Transverse colon (tissue), 4 donors: ENCODE data around the gene ANKRD1. TPM values are rescaled to one million over a fixed set of nuclear protein-coding genes. Genes with fewer than 3 reads are reported as not detected.

Experiments used
- DNase-seq: peaks from one replicate; pipeline ENCODE4 v3.0.0-alpha.2; 2019
- H3K27ac ChIP-seq, 4 donors: fragments of 200-600 bp; sonication (generic); 2 replicates each; pipeline ENCODE4 v1.5.1; 2016 to 2018; ENCODE audit warnings: inconsistent platforms in 4 of 4
- H3K27me3 ChIP-seq: fragments of 200-600 bp; sonication (generic); 2 replicates; pipeline ENCODE4 v1.5.1; 2017; ENCODE audit warnings: inconsistent platforms
- H3K36me3 ChIP-seq, 4 donors: fragments of 200-600 bp; sonication (generic); 2 replicates each; pipeline ENCODE4 v1.5.1; 2017 to 2019; ENCODE audit warnings: inconsistent platforms in 4 of 4
- H3K4me1 ChIP-seq, 4 donors: fragments of 200-600 bp; sonication (generic); 2 replicates each; pipeline ENCODE4 v1.5.1; 2017 to 2020; ENCODE audit warnings: inconsistent platforms in 4 of 4
- H3K4me3 ChIP-seq, 4 donors: fragments of 200-600 bp; sonication (generic); 1 replicate in 1 of 4; 2 replicates in 3 of 4; pipeline versions ENCODE4 v1.5.1 to v1.6.1; 2017 to 2019; ENCODE audit warnings: inconsistent platforms in 4 of 4
- H3K9me3 ChIP-seq, 2 donors: fragments of 200-600 bp; sonication (generic); 2 replicates each; pipeline ENCODE4 v1.5.1; 2017 to 2019; ENCODE audit warnings: inconsistent platforms in 2 of 2
- EP300 ChIP-seq: sonication (generic); formaldehyde crosslinking; IDR thresholded peaks from one replicate; pipeline ENCODE4 v1.6.1; 2017; ENCODE audit warnings: antibody characterized with exemption, low read depth
- POLR2A ChIP-seq: fragments of 450-650 bp; IDR thresholded peaks from one replicate; pipeline ENCODE4 v1.6.1; 2016; ENCODE audit warnings: antibody characterized with exemption, mild to moderate bottlenecking, moderate library complexity
- POLR2AphosphoS5 ChIP-seq, 3 donors: sonication (generic); formaldehyde crosslinking; IDR thresholded peaks; one replicate each; pipeline ENCODE4 v1.6.1; 2016; ENCODE audit warnings: antibody characterized with exemption in 3 of 3
- WGBS, 2 donors: methylation state at CpG; one replicate each; pipeline ENCODE4 v1.1.5; 2018; ENCODE audit warnings: low coverage in 1 of 2; 5-methylcytosine and 5-hydroxymethylcytosine counted together
- in situ Hi-C, 4 donors: fragments of 200-750 bp; cut with MboI; loops; one replicate each; pipeline versions ENCODE4 v1.15.0 to v1.15.1; 2017; ENCODE audit warnings: low sequenced_read_pairs in 3 of 4, low pct_ligation_motif_present in 1 of 4, low pct_unique_long_range_greater_than_20kb in 1 of 4
- intact Hi-C: fragments of 100-400 bp; cut with DNase I; formaldehyde crosslinking; loops from one replicate; pipeline ENCODE4 v1.15.1; 2023; ENCODE audit warnings: low total_unique reads
- total RNA-seq, 4 donors: library from RNA; depleted of rRNA; stranded (reverse); fragments of >200 nt; gene quantifications; one replicate each; pipeline ENCODE4 v1.1.0, GENCODE V29; 2016
- TF ChIP-seq, protein P1 (sequence below), 5 experiments: fragments of 200-600 bp in 3 of 5; fragments of 450-650 bp in 2 of 5; sonication (generic) in 3 of 5; IDR thresholded peaks; 1 replicate in 2 of 5; 2 replicates in 3 of 5; pipeline ENCODE4 v1.5.1; 2016 to 2017; ENCODE audit warnings: antibody characterized with exemption in 5 of 5, inconsistent platforms in 3 of 5, mild to moderate bottlenecking in 2 of 5, moderate library complexity in 1 of 5

Gene ANKRD1
- total RNA-seq, 4 donors from 2014 or later = not detected

DNA sequence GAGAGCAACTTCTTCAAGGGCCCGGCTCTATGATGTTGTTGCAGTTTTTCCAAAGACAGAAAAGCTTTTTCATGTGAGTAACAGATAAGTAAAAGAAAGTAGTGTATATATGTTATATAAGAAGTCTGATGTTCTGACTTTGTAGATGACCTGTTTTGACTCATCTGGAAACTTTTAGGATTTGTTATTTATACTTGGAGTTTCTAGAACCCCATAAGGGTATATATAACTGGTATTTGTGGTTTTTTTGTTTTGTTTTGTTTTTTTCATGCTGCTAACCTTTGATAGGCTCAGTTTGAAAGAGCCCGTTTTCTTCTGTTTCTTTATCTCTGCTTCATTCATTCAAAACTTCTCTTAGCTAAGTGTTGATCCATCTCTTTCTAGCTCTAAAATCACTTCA, 41.8 kb downstream of the ANKRD1 start:
- intact Hi-C loops (no loop called here), in situ Hi-C loops (loop anchor here in 1 of 4 donors (25.0 kb wide), 1 partner anchor 383 kb away; no protein-coding TSS in a partner anchor)
- no peak overlapping the region for H3K27ac ChIP-seq
- DNase-seq = no peak
- H3K4me1 ChIP-seq = peaks cover 0 to 1% (median 0%) of the 10 kb centered on the region in 4 donors
- peaks cover 0 to 34% (median 3%) of the 10 kb centered on the region in 4 donors for H3K36me3 ChIP-seq
- H3K27me3 ChIP-seq = no peaks in the 10 kb centered on the region
- no peaks in the 10 kb centered on the region for H3K9me3 ChIP-seq
- no peak overlapping the region for H3K4me3 ChIP-seq
- TF ChIP-seq, protein P1, sequence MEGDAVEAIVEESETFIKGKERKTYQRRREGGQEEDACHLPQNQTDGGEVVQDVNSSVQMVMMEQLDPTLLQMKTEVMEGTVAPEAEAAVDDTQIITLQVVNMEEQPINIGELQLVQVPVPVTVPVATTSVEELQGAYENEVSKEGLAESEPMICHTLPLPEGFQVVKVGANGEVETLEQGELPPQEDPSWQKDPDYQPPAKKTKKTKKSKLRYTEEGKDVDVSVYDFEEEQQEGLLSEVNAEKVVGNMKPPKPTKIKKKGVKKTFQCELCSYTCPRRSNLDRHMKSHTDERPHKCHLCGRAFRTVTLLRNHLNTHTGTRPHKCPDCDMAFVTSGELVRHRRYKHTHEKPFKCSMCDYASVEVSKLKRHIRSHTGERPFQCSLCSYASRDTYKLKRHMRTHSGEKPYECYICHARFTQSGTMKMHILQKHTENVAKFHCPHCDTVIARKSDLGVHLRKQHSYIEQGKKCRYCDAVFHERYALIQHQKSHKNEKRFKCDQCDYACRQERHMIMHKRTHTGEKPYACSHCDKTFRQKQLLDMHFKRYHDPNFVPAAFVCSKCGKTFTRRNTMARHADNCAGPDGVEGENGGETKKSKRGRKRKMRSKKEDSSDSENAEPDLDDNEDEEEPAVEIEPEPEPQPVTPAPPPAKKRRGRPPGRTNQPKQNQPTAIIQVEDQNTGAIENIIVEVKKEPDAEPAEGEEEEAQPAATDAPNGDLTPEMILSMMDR (IDR thresholded peaks at IDR 0.05) = no peak
- 85 to 93% methylated on average over 2 of the region's 2 CpGs for WGBS, 2 donors

DNA sequence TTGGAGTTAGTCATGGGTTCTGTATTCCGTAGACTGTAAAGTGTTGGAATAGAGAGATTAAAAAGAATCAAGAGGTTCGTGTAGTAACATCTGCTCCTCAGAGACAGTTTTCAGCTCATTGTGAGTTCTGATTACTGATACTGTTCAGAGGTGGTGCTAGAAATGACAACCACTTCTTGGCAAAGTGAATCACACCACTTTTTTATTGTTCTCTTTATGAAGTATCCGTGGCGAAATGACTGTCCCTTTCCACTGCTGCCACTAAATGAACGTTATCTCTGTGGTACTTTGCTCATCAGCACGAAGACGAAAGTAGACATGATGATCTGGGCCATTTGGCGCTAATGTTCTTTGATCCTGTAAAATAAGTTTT, 48.3 kb downstream of the ANKRD1 start:
- H3K36me3 ChIP-seq = peaks cover 0 to 15% (median 0%) of the 10 kb centered on the region in 4 donors
- in situ Hi-C loops = loop anchor here in 1 of 4 donors (25.0 kb wide), 1 partner anchor 1060 kb away; no protein-coding TSS in a partner anchor
- DNase-seq = no peak
- WGBS, 2 donors = 20 to 35% methylated on average over 7 to 8 of the region's 8 CpGs
- peak overlapping the region in 2 of 4 donors; percentile 74 to 75 for H3K27ac ChIP-seq
- H3K4me3 ChIP-seq = peak overlapping the region; percentile 55 to 88 (median 79)
- TF ChIP-seq EP300 = no peak
- no peak for TF ChIP-seq POLR2AphosphoS5 (IDR thresholded peaks at IDR 0.05)
- no peak for TF ChIP-seq POLR2A
- TF ChIP-seq, protein P1 (IDR thresholded peaks at IDR 0.05) = no peak
- H3K4me1 ChIP-seq = peaks cover 11 to 21% (median 18%) of the 10 kb centered on the region in 4 donors
- H3K9me3 ChIP-seq = peaks cover 0 to 7% of the 10 kb centered on the region in 2 donors
- peaks cover 7% of the 10 kb centered on the region for H3K27me3 ChIP-seq
- intact Hi-C loops = no loop called here

DNA sequence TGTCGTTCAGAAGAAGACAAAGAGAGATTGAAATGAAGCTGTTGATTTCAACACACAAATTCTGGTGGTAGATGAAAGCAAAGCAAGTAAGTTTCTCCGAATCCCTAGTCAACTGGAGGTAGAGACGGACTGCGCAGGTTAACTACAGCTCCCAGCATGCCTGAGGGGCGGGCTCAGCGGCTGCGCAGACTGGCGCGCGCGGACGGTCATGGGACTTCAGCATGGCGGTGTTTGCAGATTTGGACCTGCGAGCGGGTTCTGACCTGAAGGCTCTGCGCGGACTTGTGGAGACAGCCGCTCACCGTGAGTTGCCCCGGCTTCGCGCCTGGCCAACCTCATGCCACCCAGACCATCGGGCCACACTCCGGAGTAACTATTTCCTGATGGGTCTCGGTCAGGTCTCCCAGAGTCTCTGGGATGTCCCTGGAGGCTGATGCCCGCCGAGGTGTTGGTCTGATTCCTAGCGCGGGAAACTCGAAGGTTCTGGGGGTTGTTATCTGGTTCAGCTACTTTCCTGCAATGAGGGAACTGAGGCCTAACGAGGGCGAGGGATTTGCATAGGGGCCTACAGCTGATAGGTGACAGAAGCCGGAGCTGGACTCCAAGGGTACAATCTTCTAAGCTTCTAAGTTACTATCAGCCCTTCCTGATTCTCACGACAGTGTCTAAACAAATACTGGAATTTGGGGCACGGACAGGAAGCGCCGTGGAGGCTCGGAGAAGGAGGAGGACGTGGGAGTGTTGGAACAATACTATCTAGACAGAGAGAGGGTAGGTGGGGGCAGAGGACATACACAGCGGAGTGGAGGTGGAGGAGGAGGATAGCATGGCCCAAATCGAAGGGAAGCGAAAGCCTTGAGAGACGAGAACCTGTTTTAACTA, 48.9 kb downstream of the ANKRD1 start, which contains the start of gene RPP30:
Gene RPP30, plus strand, starts transcription at position 209 of the 882 bp plus-strand sequence. Its CDS starts 13 bp downstream, at position 222.
- Histone ChIP-seq H3K4me1 (peaks cover 11 to 21% (median 18%) of the 10 kb centered on the region in 4 donors), H3K27me3 (peaks cover 11% of the 10 kb centered on the region), H3K9me3 (peaks cover 0 to 7% of the 10 kb centered on the region in 2 donors), H3K27ac (peak within 1 kb of the TSS; percentile 66 to 83 (median 74)), H3K4me3 (peak within 1 kb of the TSS; percentile 55 to 88 (median 79)), H3K36me3 (peaks cover 0 to 8% (median 0%) of the 10 kb centered on the region in 4 donors)
- intact Hi-C loops (no loop called here), in situ Hi-C loops (loop anchor here in 1 of 4 donors (25.0 kb wide), 1 partner anchor 1060 kb away; no protein-coding TSS in a partner anchor)
- DNase-seq = peak; percentile 85
- TF ChIP-seq, protein P1 (IDR thresholded peaks at IDR 0.05) = peak in 1 of 5 experiments; percentile 23
- TF ChIP-seq POLR2A = peak; percentile 43
- peak in 2 of 3 donors; percentile 52 to 53 for TF ChIP-seq POLR2AphosphoS5 (IDR thresholded peaks at IDR 0.05)
- no peak for TF ChIP-seq EP300
- WGBS, 2 donors = 0% methylated on average over 4 to 41 of the region's 43 CpGs

DNA sequence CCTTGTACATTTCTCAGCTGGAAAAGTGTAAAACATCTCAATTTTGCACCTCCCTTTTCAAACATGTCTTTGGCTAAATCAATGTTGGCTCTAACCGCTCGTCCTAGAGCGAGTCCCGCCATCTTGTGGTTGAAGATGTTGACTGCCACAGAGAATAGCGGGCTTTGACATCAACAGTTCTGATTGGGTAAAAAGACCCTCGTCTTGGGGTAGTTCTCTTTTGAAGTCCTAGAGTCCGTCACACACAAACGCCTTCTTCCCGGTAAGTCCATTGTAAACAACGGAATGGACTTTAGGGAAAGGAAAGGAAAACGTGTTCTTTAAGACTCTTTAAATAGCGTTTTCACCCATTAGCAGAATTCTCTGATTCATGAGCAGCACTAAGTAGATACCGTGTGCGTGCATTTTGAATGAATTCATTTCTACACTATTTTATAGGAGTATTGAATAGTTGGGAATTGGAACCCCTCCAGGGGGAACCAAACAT, 49.6 kb downstream of the ANKRD1 start:
- H3K4me3 ChIP-seq = peak overlapping the region; percentile 55 to 88 (median 79)
- no peak for TF ChIP-seq POLR2AphosphoS5 (IDR thresholded peaks at IDR 0.05)
- TF ChIP-seq EP300 = no peak
- TF ChIP-seq, protein P1 (IDR thresholded peaks at IDR 0.05) = peak; percentile 15 to 38 (median 32)
- intact Hi-C loops = no loop called here
- H3K27me3 ChIP-seq = peaks cover 18% of the 10 kb centered on the region
- peak overlapping the region; percentile 66 to 83 (median 74) for H3K27ac ChIP-seq
- peak; percentile 21 for DNase-seq
- peaks cover 0 to 7% of the 10 kb centered on the region in 2 donors for H3K9me3 ChIP-seq
- H3K36me3 ChIP-seq = peaks cover 0 to 5% (median 0%) of the 10 kb centered on the region in 4 donors
- in situ Hi-C loops = loop anchor here in 1 of 4 donors (25.0 kb wide), 1 partner anchor 1059 kb away; no protein-coding TSS in a partner anchor
- peaks cover 11 to 21% (median 18%) of the 10 kb centered on the region in 4 donors for H3K4me1 ChIP-seq
- 8 to 14% methylated on average over 14 of the region's 14 CpGs for WGBS, 2 donors
